SK-N-SH (cell line): Measurements from ENCODE around the gene MEAK7.

Experiments
- EZH2phosphoT487 ChIP-seq: fragments of 200-600 bp; sonication (generic); IDR thresholded peaks from 2 replicates; pipeline ENCODE4 v1.6.1; 2017; ENCODE audit warnings: low read depth, mixed run types, mild to moderate bottlenecking, antibody characterized with exemption, moderate library complexity, borderline replicate concordance
- GABPA ChIP-seq: IDR thresholded peaks from 2 replicates; pipeline ENCODE4 v1.4.0; 2012; ENCODE audit warnings: low read depth, mild to moderate bottlenecking
- JUND ChIP-seq: IDR thresholded peaks from 2 replicates; pipeline ENCODE4 v1.4.0; 2012
- POLR2AphosphoS5 ChIP-seq: IDR thresholded peaks from 2 replicates; pipeline ENCODE4 v1.6.1; 2012; ENCODE audit warnings: low read depth, low read length
- RFX5 ChIP-seq: IDR thresholded peaks from 2 replicates; pipeline ENCODE4 v1.6.1; 2012; ENCODE audit warnings: mild to moderate bottlenecking, improper control_type of control experiment, low read length
- SIN3A ChIP-seq: IDR thresholded peaks from 2 replicates; pipeline ENCODE4 v1.6.1; 2012; ENCODE audit warnings: low read depth, mild to moderate bottlenecking, low read length, moderate library complexity, borderline replicate concordance
- TF ChIP-seq, protein P1 (sequence below): fragments of 200-600 bp; sonication (generic); IDR thresholded peaks from 2 replicates; pipeline ENCODE4 v1.6.1; 2017; ENCODE audit warnings: antibody characterized with exemption, mild to moderate bottlenecking, moderate library complexity
- TF ChIP-seq, protein P2 (sequence below): IDR thresholded peaks from 2 replicates; pipeline ENCODE4 v1.6.1; 2012; ENCODE audit warnings: mild to moderate bottlenecking, low read depth, low read length, moderate library complexity
- TF ChIP-seq, protein P3 (sequence below): IDR thresholded peaks from 2 replicates; pipeline ENCODE4 v1.4.0; 2012; ENCODE audit warnings: low read depth, borderline replicate concordance
- TF ChIP-seq, protein P4 (sequence below): fragments of 150-350 bp; IDR thresholded peaks from 2 replicates; pipeline ENCODE4 v1.6.1; 2017; ENCODE audit warnings: antibody characterized with exemption, low read length, low read depth, borderline replicate concordance
- TF ChIP-seq, protein P5 (sequence below): IDR thresholded peaks from 2 replicates; pipeline ENCODE4; 2012

DNA sequence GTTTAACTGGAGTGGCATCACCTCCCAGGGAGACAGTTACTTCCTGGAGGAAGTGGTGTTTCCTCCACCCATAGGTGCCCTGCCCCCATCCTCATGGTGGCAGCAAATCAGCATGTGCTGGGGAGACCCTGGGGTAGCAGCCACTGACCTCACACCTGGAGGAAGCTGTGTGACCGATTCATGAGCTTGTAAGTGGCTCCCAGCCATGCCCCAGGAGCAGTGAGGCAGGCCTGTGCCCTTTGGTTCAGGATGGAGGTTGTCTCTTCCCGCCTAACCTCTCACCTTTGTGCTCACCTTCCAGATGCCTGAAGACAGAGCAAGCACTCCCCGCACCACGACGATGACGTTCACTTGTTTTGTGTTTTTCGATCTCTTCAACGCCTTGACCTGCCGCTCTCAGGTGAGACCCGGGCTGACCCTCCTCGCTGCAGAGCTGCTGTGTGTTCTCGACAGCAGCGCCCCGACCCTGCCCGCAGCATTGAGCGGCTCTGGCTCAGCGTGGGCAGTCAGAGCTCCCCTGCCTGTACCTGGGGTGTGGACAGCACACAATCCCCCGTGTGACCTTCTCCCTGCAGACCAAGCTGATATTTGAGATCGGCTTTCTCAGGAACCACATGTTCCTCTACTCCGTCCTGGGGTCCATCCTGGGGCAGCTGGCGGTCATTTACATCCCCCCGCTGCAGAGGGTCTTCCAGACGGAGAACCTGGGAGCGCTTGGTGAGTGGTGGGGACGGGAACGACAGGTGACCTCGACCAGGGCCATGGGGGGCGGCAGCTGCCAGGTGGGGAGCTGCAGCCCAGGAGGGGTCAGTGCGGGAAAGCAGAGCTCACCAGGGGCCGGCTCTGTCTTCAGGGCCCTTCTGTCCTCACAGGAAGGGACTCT is 42.8 kb downstream of the MEAK7 start:
- TF ChIP-seq, protein P1, sequence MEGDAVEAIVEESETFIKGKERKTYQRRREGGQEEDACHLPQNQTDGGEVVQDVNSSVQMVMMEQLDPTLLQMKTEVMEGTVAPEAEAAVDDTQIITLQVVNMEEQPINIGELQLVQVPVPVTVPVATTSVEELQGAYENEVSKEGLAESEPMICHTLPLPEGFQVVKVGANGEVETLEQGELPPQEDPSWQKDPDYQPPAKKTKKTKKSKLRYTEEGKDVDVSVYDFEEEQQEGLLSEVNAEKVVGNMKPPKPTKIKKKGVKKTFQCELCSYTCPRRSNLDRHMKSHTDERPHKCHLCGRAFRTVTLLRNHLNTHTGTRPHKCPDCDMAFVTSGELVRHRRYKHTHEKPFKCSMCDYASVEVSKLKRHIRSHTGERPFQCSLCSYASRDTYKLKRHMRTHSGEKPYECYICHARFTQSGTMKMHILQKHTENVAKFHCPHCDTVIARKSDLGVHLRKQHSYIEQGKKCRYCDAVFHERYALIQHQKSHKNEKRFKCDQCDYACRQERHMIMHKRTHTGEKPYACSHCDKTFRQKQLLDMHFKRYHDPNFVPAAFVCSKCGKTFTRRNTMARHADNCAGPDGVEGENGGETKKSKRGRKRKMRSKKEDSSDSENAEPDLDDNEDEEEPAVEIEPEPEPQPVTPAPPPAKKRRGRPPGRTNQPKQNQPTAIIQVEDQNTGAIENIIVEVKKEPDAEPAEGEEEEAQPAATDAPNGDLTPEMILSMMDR: no peak
- TF ChIP-seq, protein P2, sequence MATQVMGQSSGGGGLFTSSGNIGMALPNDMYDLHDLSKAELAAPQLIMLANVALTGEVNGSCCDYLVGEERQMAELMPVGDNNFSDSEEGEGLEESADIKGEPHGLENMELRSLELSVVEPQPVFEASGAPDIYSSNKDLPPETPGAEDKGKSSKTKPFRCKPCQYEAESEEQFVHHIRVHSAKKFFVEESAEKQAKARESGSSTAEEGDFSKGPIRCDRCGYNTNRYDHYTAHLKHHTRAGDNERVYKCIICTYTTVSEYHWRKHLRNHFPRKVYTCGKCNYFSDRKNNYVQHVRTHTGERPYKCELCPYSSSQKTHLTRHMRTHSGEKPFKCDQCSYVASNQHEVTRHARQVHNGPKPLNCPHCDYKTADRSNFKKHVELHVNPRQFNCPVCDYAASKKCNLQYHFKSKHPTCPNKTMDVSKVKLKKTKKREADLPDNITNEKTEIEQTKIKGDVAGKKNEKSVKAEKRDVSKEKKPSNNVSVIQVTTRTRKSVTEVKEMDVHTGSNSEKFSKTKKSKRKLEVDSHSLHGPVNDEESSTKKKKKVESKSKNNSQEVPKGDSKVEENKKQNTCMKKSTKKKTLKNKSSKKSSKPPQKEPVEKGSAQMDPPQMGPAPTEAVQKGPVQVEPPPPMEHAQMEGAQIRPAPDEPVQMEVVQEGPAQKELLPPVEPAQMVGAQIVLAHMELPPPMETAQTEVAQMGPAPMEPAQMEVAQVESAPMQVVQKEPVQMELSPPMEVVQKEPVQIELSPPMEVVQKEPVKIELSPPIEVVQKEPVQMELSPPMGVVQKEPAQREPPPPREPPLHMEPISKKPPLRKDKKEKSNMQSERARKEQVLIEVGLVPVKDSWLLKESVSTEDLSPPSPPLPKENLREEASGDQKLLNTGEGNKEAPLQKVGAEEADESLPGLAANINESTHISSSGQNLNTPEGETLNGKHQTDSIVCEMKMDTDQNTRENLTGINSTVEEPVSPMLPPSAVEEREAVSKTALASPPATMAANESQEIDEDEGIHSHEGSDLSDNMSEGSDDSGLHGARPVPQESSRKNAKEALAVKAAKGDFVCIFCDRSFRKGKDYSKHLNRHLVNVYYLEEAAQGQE: no peak
- TF ChIP-seq JUND (no peak), POLR2AphosphoS5 (no peak), RFX5 (no peak), SIN3A (no peak), EZH2phosphoT487 (no peak), GABPA (no peak)
- TF ChIP-seq, protein P3, sequence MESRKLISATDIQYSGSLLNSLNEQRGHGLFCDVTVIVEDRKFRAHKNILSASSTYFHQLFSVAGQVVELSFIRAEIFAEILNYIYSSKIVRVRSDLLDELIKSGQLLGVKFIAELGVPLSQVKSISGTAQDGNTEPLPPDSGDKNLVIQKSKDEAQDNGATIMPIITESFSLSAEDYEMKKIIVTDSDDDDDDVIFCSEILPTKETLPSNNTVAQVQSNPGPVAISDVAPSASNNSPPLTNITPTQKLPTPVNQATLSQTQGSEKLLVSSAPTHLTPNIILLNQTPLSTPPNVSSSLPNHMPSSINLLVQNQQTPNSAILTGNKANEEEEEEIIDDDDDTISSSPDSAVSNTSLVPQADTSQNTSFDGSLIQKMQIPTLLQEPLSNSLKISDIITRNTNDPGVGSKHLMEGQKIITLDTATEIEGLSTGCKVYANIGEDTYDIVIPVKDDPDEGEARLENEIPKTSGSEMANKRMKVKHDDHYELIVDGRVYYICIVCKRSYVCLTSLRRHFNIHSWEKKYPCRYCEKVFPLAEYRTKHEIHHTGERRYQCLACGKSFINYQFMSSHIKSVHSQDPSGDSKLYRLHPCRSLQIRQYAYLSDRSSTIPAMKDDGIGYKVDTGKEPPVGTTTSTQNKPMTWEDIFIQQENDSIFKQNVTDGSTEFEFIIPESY: no peak
- TF ChIP-seq, protein P4, sequence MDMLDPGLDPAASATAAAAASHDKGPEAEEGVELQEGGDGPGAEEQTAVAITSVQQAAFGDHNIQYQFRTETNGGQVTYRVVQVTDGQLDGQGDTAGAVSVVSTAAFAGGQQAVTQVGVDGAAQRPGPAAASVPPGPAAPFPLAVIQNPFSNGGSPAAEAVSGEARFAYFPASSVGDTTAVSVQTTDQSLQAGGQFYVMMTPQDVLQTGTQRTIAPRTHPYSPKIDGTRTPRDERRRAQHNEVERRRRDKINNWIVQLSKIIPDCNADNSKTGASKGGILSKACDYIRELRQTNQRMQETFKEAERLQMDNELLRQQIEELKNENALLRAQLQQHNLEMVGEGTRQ: no peak
- TF ChIP-seq, protein P5, sequence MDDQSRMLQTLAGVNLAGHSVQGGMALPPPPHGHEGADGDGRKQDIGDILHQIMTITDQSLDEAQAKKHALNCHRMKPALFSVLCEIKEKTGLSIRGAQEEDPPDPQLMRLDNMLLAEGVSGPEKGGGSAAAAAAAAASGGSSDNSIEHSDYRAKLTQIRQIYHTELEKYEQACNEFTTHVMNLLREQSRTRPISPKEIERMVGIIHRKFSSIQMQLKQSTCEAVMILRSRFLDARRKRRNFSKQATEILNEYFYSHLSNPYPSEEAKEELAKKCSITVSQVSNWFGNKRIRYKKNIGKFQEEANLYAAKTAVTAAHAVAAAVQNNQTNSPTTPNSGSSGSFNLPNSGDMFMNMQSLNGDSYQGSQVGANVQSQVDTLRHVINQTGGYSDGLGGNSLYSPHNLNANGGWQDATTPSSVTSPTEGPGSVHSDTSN: no peak
